Lower leg skin (tissue), 3 donors: Measurements from ENCODE around the gene AKR1E2.

ENCODE experiments used
- CTCF ChIP-seq, 3 donors: fragments of 450-650 bp; IDR thresholded peaks; one replicate each; pipeline ENCODE4 v1.5.1; 2016; ENCODE audit warnings: antibody characterized with exemption in 3 of 3, mild to moderate bottlenecking in 3 of 3, moderate library complexity in 2 of 3
- POLR2A ChIP-seq, 2 donors: fragments of 450-650 bp; IDR thresholded peaks; one replicate each; pipeline ENCODE4 v1.6.1; 2016 to 2017; ENCODE audit warnings: antibody characterized with exemption in 2 of 2, mild to moderate bottlenecking in 1 of 2, moderate library complexity in 1 of 2

- TF ChIP-seq POLR2A (IDR thresholded peaks at IDR 0.05) (no peak), CTCF (IDR thresholded peaks at IDR 0.05) (no peak)
Observed at GRCh38 chr10:4822208-4822607, 3.8 kb upstream of the AKR1E2 start.
